Upper lobe of left lung (tissue), 6 donors: ENCODE measurements around the gene GALK2. TPM values are rescaled to one million over a fixed set of nuclear protein-coding genes. Genes with fewer than 3 reads are reported as not detected.

ENCODE experiments used
- ATAC-seq, 2 donors: fragments of 200-7000 bp; cut with Tn5 transposase; one replicate each; pipeline ENCODE4 v1.9.1; 2022; ENCODE audit warnings: mild to moderate bottlenecking in 2 of 2, moderate library complexity in 2 of 2; ENCODE audit not compliant: low FRiP score in 2 of 2
- DNase-seq, 2 donors: peaks; one replicate each; pipeline ENCODE4 v3.0.0-alpha.2; 2019 to 2020
- H3K27ac ChIP-seq, 4 donors: fragments of 200-600 bp; sonication (generic); one replicate each; pipeline ENCODE4 v1.5.1; 2016 to 2019
- H3K27me3 ChIP-seq, 4 donors: fragments of 200-600 bp; sonication (generic); one replicate each; pipeline ENCODE4 v1.5.1; 2017 to 2019
- H3K36me3 ChIP-seq, 4 donors: fragments of 200-600 bp; sonication (generic); one replicate each; pipeline ENCODE4 v1.5.1; 2016 to 2019
- H3K4me1 ChIP-seq, 4 donors: fragments of 200-600 bp; sonication (generic); one replicate each; pipeline ENCODE4 v1.5.1; 2018 to 2019
- H3K4me3 ChIP-seq, 4 donors: fragments of 200-600 bp; sonication (generic); one replicate each; pipeline ENCODE4 v1.5.1; 2017 to 2019; ENCODE audit warnings: mild to moderate bottlenecking in 2 of 4, moderate library complexity in 1 of 4
- H3K9me3 ChIP-seq, 4 donors: fragments of 200-600 bp; sonication (generic); one replicate each; pipeline ENCODE4 v1.5.1; 2018 to 2019
- CTCF ChIP-seq, 6 experiments: fragments of 450-650 bp in 4 of 6; fragments of 200-600 bp in 2 of 6; sonication (generic) in 2 of 6; IDR thresholded peaks; one replicate each; pipeline ENCODE4 v1.5.1; 2016 to 2019; ENCODE audit warnings: antibody characterized with exemption in 6 of 6
- EP300 ChIP-seq, 4 donors: sonication (generic); formaldehyde crosslinking; IDR thresholded peaks; one replicate each; pipeline ENCODE4 v1.5.1; 2017; ENCODE audit warnings: antibody characterized with exemption in 4 of 4, control low read depth in 2 of 4
- POLR2A ChIP-seq, 4 donors: fragments of 450-650 bp; IDR thresholded peaks; one replicate each; pipeline ENCODE4 v1.5.1; 2016 to 2017; ENCODE audit warnings: antibody characterized with exemption in 4 of 4, mild to moderate bottlenecking in 2 of 4
- POLR2AphosphoS5 ChIP-seq, 2 donors: sonication (generic); formaldehyde crosslinking; IDR thresholded peaks; one replicate each; pipeline ENCODE4 v1.5.1; 2017; ENCODE audit warnings: antibody characterized with exemption in 2 of 2
- WGBS, 2 donors: methylation state at CpG; one replicate each; pipeline ENCODE4 v1.1.5; 2017 to 2018; 5-methylcytosine and 5-hydroxymethylcytosine counted together
- total RNA-seq, 6 donors: library from RNA; depleted of rRNA in 4 of 6; stranded (reverse); fragments of >200 nt in 4 of 6; gene quantifications; one replicate each; pipeline versions ENCODE4 v1.1.0 to v1.2.1, GENCODE V29; 2016 to 2021
- donor health status: DM: no; HTN: no; CAD: no; lungs with moderate emphysema.
- donor health status: DM: no; HTN: yes; CAD: no; lungs with severe emphysema.

GALK2 gene
- total RNA-seq, 6 donors from 2014 or later, result 14.2 to 63.9 (median 40.7) TPM

GRCh38 chr15:49145651-49146609 lies 24.1 kb upstream of the GALK2 start:
- H3K36me3 ChIP-seq, result peaks cover 11 to 36% (median 30%) of the 10 kb centered on the region in 4 donors
- DNase-seq (peak in 1 of 2 donors; percentile 37), ATAC-seq (peak in 1 of 2 donors; percentile 50)
- no peak overlapping the region for H3K27ac ChIP-seq
- peaks cover 22 to 40% (median 33%) of the 10 kb centered on the region in 4 donors for H3K4me1 ChIP-seq
- H3K27me3 ChIP-seq, result no peaks in the 10 kb centered on the region
- 23 to 31% methylated on average over 3 of the region's 3 CpGs for WGBS, 2 donors
- no peak overlapping the region for H3K4me3 ChIP-seq
- peak in 5 of 6 experiments; percentile 39 to 64 (median 53) for TF ChIP-seq CTCF (IDR thresholded peaks at IDR 0.05)
- TF ChIP-seq POLR2A (IDR thresholded peaks at IDR 0.05), result no peak
- no peak for TF ChIP-seq EP300 (IDR thresholded peaks at IDR 0.05)
- no peak for TF ChIP-seq POLR2AphosphoS5 (IDR thresholded peaks at IDR 0.05)
- no peaks in the 10 kb centered on the region for H3K9me3 ChIP-seq

GRCh38 chr15:49148298-49148697 lies 21.7 kb upstream of the GALK2 start:
- Histone ChIP-seq H3K4me3 (no peak overlapping the region), H3K27me3 (no peaks in the 10 kb centered on the region), H3K4me1 (peaks cover 27 to 49% (median 42%) of the 10 kb centered on the region in 4 donors), H3K27ac (no peak overlapping the region), H3K9me3 (no peaks in the 10 kb centered on the region), H3K36me3 (peaks cover 5 to 12% (median 6%) of the 10 kb centered on the region in 4 donors)
- 56 to 63% methylated on average over 1 of the region's 1 CpG for WGBS, 2 donors
- DNase-seq (no peak), ATAC-seq (no peak)
- no peak for TF ChIP-seq CTCF (IDR thresholded peaks at IDR 0.05)
- no peak for TF ChIP-seq POLR2A (IDR thresholded peaks at IDR 0.05)
- no peak for TF ChIP-seq EP300 (IDR thresholded peaks at IDR 0.05)
- no peak for TF ChIP-seq POLR2AphosphoS5 (IDR thresholded peaks at IDR 0.05)

- Histone ChIP-seq H3K27me3 (no peaks in the 10 kb centered on the region), H3K27ac (no peak overlapping the region), H3K4me3 (no peak overlapping the region), H3K9me3 (no peaks in the 10 kb centered on the region), H3K36me3 (peaks cover under 1 to 8% (median 2%) of the 10 kb centered on the region in 4 donors), H3K4me1 (peaks cover 29 to 54% (median 47%) of the 10 kb centered on the region in 4 donors)
- DNase-seq (no peak), ATAC-seq (no peak)
- 67 to 73% methylated on average over 1 of the region's 1 CpG for WGBS, 2 donors
- no peak for TF ChIP-seq CTCF (IDR thresholded peaks at IDR 0.05)
- no peak for TF ChIP-seq EP300 (IDR thresholded peaks at IDR 0.05)
- TF ChIP-seq POLR2AphosphoS5 (IDR thresholded peaks at IDR 0.05), result no peak
- TF ChIP-seq POLR2A (IDR thresholded peaks at IDR 0.05), result no peak
Measured at GRCh38 chr15:49148727-49149126, 21.3 kb upstream of the GALK2 start.

GRCh38 chr15:49151831-49152230 lies 18.2 kb upstream of the GALK2 start:
- WGBS, 2 donors, result 82 to 90% methylated on average over 3 of the region's 3 CpGs
- ATAC-seq (no peak), DNase-seq (no peak)
- Histone ChIP-seq H3K4me3 (no peak overlapping the region), H3K4me1 (peaks cover 35 to 63% (median 49%) of the 10 kb centered on the region in 4 donors), H3K27me3 (no peaks in the 10 kb centered on the region), H3K27ac (no peak overlapping the region), H3K36me3 (no peaks in the 10 kb centered on the region), H3K9me3 (no peaks in the 10 kb centered on the region)
- no peak for TF ChIP-seq EP300 (IDR thresholded peaks at IDR 0.05)
- no peak for TF ChIP-seq CTCF (IDR thresholded peaks at IDR 0.05)
- TF ChIP-seq POLR2A (IDR thresholded peaks at IDR 0.05), result no peak
- TF ChIP-seq POLR2AphosphoS5 (IDR thresholded peaks at IDR 0.05), result no peak
